HG03103 (cell line): ENCODE data around the gene CPSF4.
"Not testable (repeated sequence)": the region's sequence is repeated elsewhere in the genome, so short reads cannot be mapped to it uniquely, and the experiment has no call there.

Experiments
- ATAC-seq: cut with Tn5 transposase; IDR thresholded peaks from one replicate; pipeline ENCODE4 v1.9.1; 2021; ENCODE audit warnings: low read depth; ENCODE audit not compliant: unreplicated experiment

CPSF4 gene

DNA sequence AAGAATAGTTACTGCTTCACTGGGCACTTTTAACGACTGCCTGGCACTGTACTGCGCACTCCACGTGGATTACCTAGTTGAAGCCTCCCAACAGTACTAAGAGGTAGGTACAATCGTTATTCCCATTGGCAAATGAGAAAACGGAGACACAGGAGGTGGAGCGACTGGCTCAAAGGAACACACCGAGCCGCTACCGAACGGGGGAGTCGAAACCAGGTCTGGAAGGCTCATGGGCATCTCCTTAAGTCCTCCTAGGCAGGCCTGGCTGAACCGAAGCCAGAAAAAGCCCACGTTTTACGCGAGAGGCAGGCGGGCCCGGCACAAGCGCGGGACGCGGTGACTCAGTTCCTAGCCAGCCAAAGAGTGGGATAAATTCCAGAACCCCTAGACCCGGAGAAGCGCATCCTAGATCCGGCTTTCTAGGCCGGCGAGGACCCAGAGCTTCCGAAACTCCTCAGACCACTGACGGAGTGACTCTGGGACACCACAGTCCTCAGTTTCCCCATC is 30.8 kb upstream of the CPSF4 start:
- ATAC-seq, result no peak

- peak; percentile 62 for ATAC-seq
These were observed 30.2 kb upstream of the CPSF4 start, which contains the start of the genes BUD31 and PDAP1 for GRCh38 chr7:99408379-99409191. BUD31 (plus strand) TSS chr7:99408969; CDS start chr7:99411093, 2,124 bp downstream. PDAP1 (minus strand) TSS chr7:99408597; CDS start chr7:99408548, 49 bp downstream.

- peak; percentile 7 for ATAC-seq
These were observed 29.6 kb upstream of the CPSF4 start for GRCh38 chr7:99409192-99409572.

GRCh38 chr7:99409806-99410205 is 28.9 kb upstream of the CPSF4 start:
- no peak for ATAC-seq

DNA sequence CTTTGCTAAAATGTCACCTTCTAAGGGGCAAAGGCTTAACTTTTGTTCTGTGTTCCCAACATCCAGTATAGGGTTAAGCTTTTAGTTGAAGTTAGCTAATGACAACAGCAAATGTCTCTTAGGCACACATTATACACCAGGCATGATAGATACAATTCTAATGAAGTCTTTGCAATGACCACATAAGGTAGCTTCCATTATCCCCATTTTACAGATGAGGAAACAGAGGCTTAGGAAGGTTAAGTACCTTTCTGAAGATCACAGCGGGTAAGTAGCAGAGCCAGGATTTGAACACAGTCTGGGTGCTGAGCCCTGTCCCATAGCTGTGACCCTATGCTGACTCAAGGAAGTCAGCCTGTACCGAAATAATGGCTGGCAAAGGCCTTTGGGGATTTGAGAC is 28.1 kb upstream of the CPSF4 start:
- ATAC-seq, result no peak

DNA sequence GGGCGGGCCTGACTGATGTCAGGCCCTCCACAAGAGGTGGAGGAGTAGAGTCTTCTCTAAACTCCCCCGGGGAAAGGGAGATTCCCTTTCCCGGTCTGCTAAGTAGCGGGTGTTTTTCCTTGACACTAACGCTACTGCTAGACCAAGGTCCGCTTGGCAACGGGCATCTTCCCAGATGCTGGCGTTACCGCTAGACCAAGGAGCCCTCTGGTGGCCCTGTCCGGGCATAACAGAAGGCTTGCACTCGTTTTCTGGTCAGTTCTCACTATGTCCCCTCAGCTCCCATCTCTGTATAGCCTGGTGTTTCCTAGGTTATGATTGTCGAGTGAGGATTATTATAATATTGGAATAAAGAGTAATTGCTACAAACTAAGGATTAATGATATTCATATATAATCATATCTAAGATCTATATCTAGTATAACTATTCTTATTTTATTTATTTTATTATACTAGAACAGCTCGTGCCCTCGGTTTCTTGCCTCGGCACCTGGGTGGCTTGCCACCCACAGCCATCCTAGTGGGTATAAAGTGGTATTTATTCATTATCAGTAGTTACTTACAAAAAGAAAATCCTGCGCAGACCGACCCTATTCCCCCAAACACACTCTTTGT is 23.1 kb upstream of the CPSF4 start:
- not testable (repeated sequence) for ATAC-seq

DNA sequence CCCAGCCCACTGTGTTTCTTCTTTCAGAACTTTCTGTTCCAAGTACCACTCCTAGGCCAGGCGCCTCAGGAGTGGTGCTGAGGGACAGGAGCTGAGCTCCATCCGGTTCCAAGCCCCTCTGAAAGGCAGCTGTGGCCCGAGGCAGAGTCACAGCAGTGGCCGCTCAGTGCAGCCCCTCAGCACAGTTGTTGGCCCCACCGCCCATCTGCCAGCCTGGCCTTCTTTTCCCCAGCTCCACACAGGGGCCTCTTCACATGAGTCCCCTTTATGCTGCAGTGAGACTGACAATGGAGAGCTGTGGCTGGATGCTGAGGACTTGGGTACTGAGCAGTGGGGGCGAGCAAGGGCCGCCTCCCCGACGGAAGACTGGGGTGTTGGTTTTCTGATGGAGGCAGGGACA is 20.5 kb upstream of the CPSF4 start:
- ATAC-seq, result no peak

- ATAC-seq, result no peak
These were observed 19.3 kb upstream of the CPSF4 start for GRCh38 chr7:99419323-99420021.

DNA sequence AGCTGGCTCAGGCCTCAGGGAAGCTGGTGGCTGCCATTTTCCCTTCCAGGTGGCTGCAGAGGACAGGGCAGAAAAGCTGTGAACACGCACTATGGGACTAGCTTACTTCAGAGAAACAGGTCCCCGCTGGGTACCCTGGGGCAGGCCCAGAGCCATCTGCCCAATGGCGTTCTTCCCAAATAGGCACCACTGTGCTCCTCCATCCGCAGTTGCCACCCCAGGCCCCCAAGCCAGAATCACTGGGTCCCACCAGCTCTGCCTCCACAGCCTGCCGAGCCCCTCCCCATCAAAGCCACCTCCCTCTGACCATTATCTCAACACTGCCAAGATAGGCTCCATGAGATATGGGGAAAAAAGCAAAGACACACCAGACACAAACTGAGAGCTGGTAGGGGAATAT is 18.5 kb upstream of the CPSF4 start:
- no peak for ATAC-seq

DNA sequence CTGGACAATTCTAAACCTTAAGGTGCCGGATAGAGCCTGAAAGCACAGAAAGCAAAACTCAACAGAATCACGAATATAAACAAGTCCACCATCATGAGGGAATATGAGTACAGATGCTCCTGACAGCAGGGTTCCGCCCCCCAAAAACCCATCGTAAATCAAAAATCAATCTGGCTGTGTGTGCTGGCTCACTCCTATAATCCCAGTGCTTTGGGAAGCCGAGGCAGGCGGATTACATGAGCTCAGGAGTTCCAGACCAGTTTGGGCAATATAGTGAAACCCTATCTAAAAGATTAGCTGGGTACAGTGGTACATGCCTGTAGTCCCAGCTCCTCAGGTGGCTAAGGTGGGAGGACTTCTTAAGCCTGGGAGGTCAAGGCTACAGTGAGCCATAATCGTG is 17.8 kb upstream of the CPSF4 start:
- ATAC-seq, result no peak

- ATAC-seq, result no peak
These were observed 16.6 kb upstream of the CPSF4 start for GRCh38 chr7:99422186-99422585.

DNA sequence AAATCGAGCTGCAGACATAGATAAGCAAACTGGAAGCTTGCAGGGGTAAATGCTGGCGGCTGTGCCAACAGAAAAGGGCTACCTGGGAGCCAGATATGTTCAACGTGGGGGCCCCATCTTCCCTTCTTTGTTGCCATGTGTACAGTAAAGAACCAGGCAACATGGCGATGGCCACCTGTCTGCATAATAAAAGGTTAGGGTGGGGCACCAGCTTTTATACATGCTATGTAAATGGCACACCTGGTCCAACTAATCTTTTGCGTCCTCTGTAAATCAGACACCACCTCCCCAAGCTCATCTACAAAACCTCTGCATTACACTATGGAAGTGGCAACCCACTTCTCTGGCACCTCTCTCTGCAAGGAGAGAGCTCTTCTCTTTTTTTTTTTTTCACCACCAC is 16.1 kb upstream of the CPSF4 start:
- ATAC-seq, result no peak

DNA sequence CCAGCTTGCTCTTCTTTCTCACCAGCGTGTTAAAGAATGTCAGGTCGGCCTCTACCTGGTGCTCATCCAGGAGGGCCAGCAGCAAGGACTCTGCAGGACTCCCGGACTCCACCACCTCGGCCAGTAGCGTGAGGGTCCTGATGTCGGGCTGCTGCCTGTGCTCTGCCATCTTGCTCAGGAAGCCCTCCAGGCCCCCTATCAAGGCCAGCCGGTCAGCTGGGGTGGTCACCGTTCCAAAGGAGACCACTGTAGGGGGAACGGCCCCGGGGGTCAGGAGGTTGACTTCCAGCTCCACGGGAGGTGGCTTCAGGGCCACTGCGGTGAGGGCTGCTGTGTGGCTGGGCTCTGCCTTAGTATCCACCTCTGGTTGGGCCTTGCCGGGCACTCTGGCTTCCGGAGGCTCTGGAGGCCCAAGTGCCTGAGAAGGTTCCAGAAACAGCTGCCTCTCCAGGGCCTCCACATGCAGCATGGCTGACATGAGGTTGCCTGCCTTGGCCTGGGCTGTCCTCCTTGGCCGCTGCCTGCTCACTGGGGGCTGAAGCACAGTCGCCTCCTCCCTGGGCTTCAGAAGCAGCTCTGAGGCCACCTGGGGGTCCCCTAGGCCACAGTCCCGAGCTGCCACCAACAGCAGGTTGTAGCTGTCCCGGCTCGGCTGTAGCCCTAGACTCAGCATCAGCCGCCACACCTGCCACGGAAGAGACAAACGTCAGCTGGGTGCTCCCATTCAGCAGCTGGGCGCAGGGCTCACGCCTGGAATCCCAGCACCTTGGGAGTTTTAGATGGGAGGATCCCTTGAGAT is 13.6 kb upstream of the CPSF4 start:
- no peak for ATAC-seq

GRCh38 chr7:99428972-99429566 is 9.7 kb upstream of the CPSF4 start:
- no peak for ATAC-seq

GRCh38 chr7:99429756-99430155 is 9.0 kb upstream of the CPSF4 start:
- no peak for ATAC-seq

DNA sequence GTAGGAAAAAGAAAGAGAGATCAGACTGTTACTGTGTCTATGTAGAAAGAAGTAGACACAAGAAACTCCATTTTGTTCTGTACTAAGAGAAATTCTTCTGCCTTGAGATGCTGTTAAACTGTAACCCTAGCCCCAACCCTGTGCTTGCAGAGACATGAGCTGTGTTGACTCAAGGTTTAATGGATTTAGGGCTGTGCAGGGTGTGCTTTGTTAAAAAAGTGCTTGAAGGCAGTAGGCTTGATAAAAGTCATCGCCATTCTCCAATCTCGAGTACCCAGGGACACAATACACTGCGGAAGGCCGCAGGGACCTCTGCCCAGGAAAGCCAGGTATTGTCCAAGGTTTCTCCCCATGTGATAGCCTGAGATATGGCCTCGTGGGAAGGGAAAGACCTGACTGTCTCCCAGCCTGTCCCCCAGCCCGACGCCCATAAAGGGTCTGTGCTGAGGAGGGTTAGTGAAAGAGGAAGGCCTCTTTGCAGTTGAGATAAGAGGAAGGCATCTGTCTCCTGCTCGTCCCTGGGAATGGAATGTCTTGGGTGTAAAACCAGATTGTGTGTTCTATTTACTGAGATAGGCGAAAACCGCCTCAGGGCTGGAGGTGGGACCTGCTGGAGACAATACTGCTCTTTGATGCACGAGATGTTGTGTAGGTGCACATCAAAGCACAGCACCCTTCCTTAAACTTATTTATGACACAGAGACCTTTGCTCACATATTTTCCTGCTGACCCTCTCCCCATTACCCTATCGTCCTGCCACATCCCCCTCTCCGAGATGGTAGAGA is 6.8 kb upstream of the CPSF4 start:
- ATAC-seq, result not testable (repeated sequence)

- no peak for ATAC-seq
These were observed 5.6 kb upstream of the CPSF4 start for GRCh38 chr7:99433158-99433557.

DNA sequence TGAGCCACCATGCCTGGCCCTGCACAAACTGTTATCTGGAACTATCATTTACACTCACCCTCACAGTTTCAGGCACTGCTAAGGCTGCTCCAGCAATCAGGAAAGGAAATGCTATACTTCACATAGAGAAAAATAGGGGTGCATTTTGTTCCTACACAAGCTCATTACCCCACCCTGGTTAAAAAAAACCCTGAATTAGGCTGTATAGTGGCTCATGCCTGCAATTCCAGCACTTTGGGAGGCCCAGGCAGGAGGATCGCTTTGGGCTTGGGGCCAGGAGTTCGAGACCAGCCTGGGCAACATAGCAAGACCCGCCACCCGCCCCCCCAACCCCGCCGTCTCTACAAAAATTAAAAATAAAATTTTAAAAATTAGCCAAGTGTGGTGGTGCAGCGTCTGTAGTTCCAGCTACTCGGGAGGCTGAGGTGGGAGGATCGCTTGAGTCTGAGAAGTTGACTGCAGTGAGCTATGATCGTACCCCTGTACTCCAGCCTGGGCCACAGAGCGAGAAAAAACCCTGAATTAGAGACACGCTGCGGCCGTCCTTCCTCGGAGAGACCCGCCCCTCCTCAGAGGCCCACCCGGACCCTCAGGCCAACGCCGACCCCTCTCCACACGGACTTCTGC is 684 bp upstream of the CPSF4 start:
- no peak for ATAC-seq

GRCh38 chr7:99440195-99440594 is 1.5 kb downstream of the CPSF4 start:
- ATAC-seq, result no peak
